H7 (cell line): Measurements from ENCODE around the gene HOXD11. TPM values are rescaled to one million over a fixed set of nuclear protein-coding genes. Genes with fewer than 3 reads are reported as not detected.

Source experiments
- DNase-seq: peaks from one replicate; pipeline ENCODE4 v3.0.0; 2012
- H3K27me3 ChIP-seq: 2 replicates; pipeline ENCODE4 v1.6.0; 2011; ENCODE audit warnings: mild to moderate bottlenecking, low read length; ENCODE audit not compliant: control insufficient read depth, insufficient read depth
- H3K36me3 ChIP-seq: replicated peaks from 2 replicates; pipeline ENCODE4 v1.5.1; 2011; ENCODE audit warnings: low read length; ENCODE audit not compliant: control insufficient read depth, insufficient read depth
- H3K4me3 ChIP-seq: 2 replicates; pipeline ENCODE4 v1.5.1; 2011; ENCODE audit warnings: low read depth, mild to moderate bottlenecking, control low read depth, low read length, moderate library complexity; ENCODE audit not compliant: insufficient read depth
- total RNA-seq: library from RNA; depleted of rRNA; stranded (reverse); fragments of >200 nt; shearing (Covaris generic); gene quantifications from 2 replicates; pipeline ENCODE4 v1.2.3, GENCODE V29; 2014

The HOXD11 gene
- total RNA-seq, 1 experiment from 2014 or later: not detected

DNA sequence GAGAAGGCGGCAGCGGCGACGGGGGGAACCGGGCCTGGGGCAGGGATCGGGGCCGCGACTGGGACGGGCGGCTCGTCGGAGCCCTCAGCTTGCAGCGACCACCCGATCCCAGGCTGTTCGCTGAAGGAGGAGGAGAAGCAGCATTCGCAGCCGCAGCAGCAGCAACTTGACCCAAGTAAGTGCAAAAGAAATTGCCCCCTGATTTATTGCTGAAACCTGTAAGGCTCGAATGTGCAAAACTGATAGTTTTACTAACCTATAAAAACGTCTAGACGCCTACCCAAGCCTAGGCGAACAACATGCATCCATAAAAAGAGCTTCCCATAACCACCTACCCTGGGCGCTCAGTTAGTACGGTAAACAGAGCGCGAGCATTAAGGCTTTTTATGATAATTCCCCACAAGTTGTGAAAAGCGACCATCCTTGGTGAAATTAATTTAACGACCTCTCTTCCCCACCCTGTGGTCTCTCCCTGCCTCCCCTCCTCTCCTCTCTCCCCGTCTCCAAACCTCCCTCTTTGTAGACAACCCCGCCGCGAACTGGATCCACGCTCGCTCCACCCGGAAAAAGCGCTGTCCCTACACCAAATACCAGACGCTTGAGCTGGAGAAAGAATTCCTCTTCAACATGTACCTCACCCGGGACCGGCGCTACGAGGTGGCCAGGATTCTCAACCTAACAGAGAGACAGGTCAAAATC, 16.5 kb downstream of the HOXD11 start:
- Histone ChIP-seq H3K36me3 (no peaks in the 10 kb centered on the region), H3K4me3 (no peak overlapping the region), H3K27me3 (peaks cover 100% of the 10 kb centered on the region)
- no peak for DNase-seq

DNA sequence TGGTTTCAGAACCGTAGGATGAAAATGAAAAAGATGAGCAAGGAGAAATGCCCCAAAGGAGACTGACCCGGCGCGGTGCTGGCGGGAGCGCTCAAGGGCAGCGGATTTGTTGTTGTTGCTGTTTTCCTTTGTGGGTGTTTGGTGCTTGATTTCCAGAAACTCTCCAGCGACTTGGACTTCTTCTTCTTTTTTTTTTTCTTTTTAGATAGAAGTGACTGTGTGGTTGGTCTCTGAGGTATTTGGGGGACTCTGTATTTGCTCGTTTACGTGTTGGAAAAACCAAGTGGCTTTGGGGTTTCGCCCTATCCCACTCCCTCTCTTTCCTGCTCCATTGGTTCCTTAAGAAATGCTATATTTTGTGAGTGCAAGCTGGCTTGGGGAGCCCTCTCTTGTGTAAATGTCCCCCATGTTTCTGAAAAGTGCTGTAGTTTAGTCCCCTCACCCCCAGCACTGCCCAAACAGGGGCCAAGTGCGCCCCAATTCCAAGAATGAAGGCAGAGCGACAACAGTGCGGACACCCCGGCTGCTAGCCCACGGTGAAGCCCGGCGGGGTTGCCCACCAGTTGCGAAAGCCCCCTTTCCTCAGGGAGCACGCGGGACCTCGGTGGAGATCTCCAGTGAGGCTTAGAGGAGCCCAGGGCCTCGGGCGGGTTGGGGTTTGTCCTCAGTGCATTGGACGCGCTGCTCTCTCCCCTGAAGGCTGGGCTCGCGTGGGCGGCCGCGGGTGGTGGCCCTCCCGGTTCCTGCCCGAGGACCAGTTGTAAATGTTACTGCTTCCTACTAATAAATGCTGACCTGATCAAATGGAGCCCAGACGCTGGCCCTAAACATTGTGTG, 17.2 kb downstream of the HOXD11 start:
- H3K4me3 ChIP-seq: no peak overlapping the region
- H3K36me3 ChIP-seq: no peaks in the 10 kb centered on the region
- peaks cover 100% of the 10 kb centered on the region for H3K27me3 ChIP-seq
- DNase-seq: peak; percentile 52

DNA sequence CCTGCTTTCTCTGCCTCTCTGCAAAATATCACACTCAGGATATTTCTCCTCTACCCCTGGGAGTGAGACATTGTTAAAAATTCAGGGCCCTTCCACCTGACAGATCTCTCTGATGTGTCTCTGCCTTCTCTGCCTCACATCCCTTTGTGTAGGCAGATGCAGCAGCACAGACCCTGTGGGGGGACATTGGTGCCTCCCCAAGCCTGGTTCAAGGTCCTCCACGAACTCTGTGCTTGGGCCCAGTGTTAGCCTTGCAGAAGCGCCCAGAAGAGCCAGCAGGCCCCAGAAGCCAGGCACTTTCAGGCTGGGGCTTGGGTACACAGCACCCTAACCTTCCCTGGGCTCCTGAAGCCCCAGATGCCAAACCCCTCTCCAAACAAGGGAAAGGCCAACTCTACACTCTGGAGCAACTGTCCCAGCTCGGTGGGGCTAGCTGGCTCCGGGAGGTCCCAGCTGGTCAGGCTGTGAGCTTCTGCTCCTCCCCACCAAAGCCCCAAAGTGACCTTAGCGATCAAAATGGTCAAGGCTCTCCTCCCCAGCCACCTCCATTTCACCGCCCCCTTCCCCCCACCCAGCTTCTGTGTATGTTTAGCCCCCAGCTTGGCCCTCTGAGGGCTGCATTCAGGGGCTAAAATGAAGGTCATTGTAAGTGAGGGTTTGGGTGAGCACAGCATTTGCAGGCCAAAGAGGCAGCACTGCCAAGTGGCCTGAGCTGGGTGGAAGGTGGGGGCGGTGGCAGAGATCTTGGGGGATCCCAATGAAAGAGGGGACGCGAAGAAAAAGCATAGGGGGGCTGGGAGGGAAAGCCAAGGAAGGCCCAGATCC, 18.1 kb downstream of the HOXD11 start:
- H3K27me3 ChIP-seq: peaks cover 100% of the 10 kb centered on the region
- no peak for DNase-seq
- H3K4me3 ChIP-seq: no peak overlapping the region
- no peaks in the 10 kb centered on the region for H3K36me3 ChIP-seq

GRCh38 chr2:176125772-176126054, 18.6 kb downstream of the HOXD11 start:
- Histone ChIP-seq H3K36me3 (no peaks in the 10 kb centered on the region), H3K27me3 (peaks cover 100% of the 10 kb centered on the region)
- DNase-seq: peak; percentile 53

GRCh38 chr2:176126929-176127773, 20.1 kb downstream of the HOXD11 start:
- peak; percentile 70 for DNase-seq
- peaks cover 100% of the 10 kb centered on the region for H3K27me3 ChIP-seq
- no peak overlapping the region for H3K4me3 ChIP-seq
- H3K36me3 ChIP-seq: no peaks in the 10 kb centered on the region

More at GRCh38 chr2:176125772-176126054, 18.6 kb downstream of the HOXD11 start:
- H3K4me3 ChIP-seq: no peak overlapping the region

DNA sequence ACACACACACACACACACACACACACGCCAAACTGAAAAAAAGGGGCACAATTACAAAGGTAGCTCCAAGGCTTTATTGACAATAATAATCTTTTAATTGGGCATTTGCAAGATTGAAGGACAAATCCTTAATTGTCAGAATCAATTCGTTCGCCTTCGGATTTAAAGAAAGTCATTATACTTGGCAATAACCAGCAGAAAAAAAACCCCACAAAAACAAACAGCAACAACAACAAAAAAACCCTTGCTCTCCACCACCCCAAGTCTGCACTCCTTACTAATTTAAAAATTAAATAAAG, 20.6 kb downstream of the HOXD11 start:
- H3K4me3 ChIP-seq: no peak overlapping the region
- H3K27me3 ChIP-seq: peaks cover 100% of the 10 kb centered on the region
- no peaks in the 10 kb centered on the region for H3K36me3 ChIP-seq
- no peak for DNase-seq

GRCh38 chr2:176128172-176128981, 21.3 kb downstream of the HOXD11 start:
- Histone ChIP-seq H3K36me3 (no peaks in the 10 kb centered on the region), H3K4me3 (0 out of 2 replicates have a peak overlapping the region, but pooled peaks have one; percentile 4), H3K27me3 (peaks cover 100% of the 10 kb centered on the region)
- DNase-seq: peak; percentile 86

DNA sequence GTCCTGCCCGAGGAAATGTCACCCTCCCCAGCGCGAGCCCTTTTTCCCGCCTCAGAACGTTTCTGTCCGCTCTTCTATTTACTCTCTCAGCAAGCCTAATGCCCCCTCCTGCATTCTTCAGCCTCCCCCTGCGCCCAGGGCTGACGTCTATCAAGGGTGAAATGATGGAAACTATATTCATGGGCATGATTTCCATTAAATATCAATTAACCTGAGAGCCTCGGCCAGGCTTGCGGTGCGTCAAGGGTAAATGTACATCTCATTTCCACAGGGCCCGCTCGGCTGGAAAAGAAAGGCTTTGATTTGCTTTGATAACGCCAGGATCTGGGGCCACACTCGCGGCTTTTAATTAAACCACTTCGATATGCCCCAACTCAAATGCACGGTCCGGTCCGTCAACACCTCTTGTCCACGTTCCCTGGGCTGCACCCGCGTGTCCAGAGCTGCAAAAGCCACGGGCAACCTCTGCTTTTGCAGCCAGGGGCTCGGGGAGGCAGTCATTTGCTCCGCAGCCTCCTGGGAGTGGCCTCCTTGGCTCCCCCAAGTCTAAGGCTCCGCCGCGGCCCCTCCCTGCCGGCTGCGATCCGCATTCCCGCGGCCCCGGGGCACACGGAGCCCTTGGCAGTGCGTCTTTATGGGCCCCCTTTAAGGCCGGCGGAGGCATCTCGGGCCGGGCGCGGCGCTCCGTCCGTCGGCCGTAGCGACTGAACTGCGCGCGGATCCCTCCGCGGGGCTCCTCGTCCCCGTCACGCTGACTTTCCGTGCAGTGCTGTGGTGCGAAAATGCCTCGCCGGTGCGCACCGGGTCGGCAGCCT, 22.1 kb downstream of the HOXD11 start, which contains the start of gene HOXD8:
TSS of gene HOXD8 (plus strand) at position 724 of the 815 bp plus-strand sequence. CDS start 662 bp downstream, outside the sequence.
- DNase-seq: peak; percentile 88
- H3K36me3 ChIP-seq: no peaks in the 10 kb centered on the region
- H3K27me3 ChIP-seq: peaks cover 100% of the 10 kb centered on the region
- H3K4me3 ChIP-seq: peak within 1 kb of the TSS; percentile 7; the same call in 1 of the 2 replicates

DNA sequence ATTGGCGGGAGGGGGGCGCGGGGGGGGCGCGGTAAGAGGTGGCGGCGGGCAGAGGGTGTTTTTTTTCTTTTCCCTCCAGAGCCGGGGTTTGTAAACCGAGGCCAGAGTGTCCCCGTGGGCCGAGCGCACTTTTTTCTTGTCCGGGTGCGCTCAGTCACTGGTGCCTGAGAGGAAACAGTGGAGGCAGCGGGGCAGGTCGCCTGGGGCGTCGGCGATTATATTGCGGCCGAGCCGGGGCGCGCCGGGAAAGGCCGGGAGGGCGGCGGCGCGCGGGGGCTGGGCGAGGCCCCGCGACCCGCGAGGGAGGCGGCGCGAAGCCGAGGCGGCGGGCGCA, 22.7 kb downstream of the HOXD11 start:
- H3K4me3 ChIP-seq: peak overlapping the region; percentile 7; the same call in 1 of the 2 replicates
- DNase-seq: no peak
- peaks cover 100% of the 10 kb centered on the region for H3K27me3 ChIP-seq
- no peaks in the 10 kb centered on the region for H3K36me3 ChIP-seq

GRCh38 chr2:176130147-176130956, 23.3 kb downstream of the HOXD11 start:
- Histone ChIP-seq H3K4me3 (peak overlapping the region; percentile 7; the same call in 1 of the 2 replicates), H3K27me3 (peaks cover 100% of the 10 kb centered on the region)
- peak; percentile 86 for DNase-seq

GRCh38 chr2:176130957-176131847, 24.1 kb downstream of the HOXD11 start:
- Histone ChIP-seq H3K4me3 (no peak overlapping the region), H3K27me3 (peaks cover 100% of the 10 kb centered on the region), H3K36me3 (no peaks in the 10 kb centered on the region)
- no peak for DNase-seq

More at GRCh38 chr2:176130147-176130956, 23.3 kb downstream of the HOXD11 start:
- H3K36me3 ChIP-seq: no peaks in the 10 kb centered on the region
